ENCODE data around the gene METTL13. TPM values are rescaled to one million over a fixed set of nuclear protein-coding genes. Genes with fewer than 3 reads are reported as not detected.

Gene METTL13
- total RNA-seq, 1 experiment from 2014 or later: 41.9 TPM

GRCh38 chr1:171845998-171846397 lies 64.5 kb downstream of the METTL13 start:
- POLR2A ChIA-PET: no interaction called here
- no TSS peak for BruUV-seq (replicated peaks)
- no peaks in the 10 kb centered on the region for H3K9me3 ChIP-seq (ENCODE audit: control insufficient read depth, insufficient read depth, low read depth, low read length)
- no peaks in the 10 kb centered on the region for H3K36me3 ChIP-seq (ENCODE audit: control insufficient read depth, insufficient read depth, low read length)
- no peak overlapping the region for H3K27ac ChIP-seq (ENCODE audit: low read length)
- no peaks in the 10 kb centered on the region for H3K4me1 ChIP-seq (ENCODE audit: control insufficient read depth, insufficient read depth, low read length)
- TF ChIP-seq, protein P1, sequence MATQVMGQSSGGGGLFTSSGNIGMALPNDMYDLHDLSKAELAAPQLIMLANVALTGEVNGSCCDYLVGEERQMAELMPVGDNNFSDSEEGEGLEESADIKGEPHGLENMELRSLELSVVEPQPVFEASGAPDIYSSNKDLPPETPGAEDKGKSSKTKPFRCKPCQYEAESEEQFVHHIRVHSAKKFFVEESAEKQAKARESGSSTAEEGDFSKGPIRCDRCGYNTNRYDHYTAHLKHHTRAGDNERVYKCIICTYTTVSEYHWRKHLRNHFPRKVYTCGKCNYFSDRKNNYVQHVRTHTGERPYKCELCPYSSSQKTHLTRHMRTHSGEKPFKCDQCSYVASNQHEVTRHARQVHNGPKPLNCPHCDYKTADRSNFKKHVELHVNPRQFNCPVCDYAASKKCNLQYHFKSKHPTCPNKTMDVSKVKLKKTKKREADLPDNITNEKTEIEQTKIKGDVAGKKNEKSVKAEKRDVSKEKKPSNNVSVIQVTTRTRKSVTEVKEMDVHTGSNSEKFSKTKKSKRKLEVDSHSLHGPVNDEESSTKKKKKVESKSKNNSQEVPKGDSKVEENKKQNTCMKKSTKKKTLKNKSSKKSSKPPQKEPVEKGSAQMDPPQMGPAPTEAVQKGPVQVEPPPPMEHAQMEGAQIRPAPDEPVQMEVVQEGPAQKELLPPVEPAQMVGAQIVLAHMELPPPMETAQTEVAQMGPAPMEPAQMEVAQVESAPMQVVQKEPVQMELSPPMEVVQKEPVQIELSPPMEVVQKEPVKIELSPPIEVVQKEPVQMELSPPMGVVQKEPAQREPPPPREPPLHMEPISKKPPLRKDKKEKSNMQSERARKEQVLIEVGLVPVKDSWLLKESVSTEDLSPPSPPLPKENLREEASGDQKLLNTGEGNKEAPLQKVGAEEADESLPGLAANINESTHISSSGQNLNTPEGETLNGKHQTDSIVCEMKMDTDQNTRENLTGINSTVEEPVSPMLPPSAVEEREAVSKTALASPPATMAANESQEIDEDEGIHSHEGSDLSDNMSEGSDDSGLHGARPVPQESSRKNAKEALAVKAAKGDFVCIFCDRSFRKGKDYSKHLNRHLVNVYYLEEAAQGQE (IDR thresholded peaks at IDR 0.05; ENCODE audit: insufficient read depth in 1 of 2, low read depth in 2 of 2, low read length in 1 of 2): no peak
- no peak for TF ChIP-seq TCF7L2 (IDR thresholded peaks at IDR 0.05; ENCODE audit: low read depth, low read length)
- TF ChIP-seq SIN3A (IDR thresholded peaks at IDR 0.05; ENCODE audit: borderline replicate concordance, insufficient read depth, low read depth, low read length): no peak
- no peak for TF ChIP-seq POLR2AphosphoS5 (IDR thresholded peaks at IDR 0.05; ENCODE audit: low read depth, low read length)
- no peak for TF ChIP-seq CTCF (IDR thresholded peaks at IDR 0.05)
- no peak overlapping the region for H3K4me3 ChIP-seq (ENCODE audit: low read depth in 2 of 2, low read length in 2 of 2)
- intact Hi-C loops (cut with micrococcal nuclease; ENCODE audit: unreplicated experiment): no loop called here
- in situ Hi-C loops (cut with HindIII; ENCODE audit: low pct_unique_long_range_greater_than_20kb, low sequenced_read_pairs): no loop called here
- CTCF ChIA-PET: no interaction called here
- DNase-seq (ENCODE audit: low read depth, low spot score): no peak
- H3K27me3 ChIP-seq (ENCODE audit: control insufficient read depth, insufficient read depth, low read length): peaks cover 8% of the 10 kb centered on the region; the same call in 1 of the 2 replicates
- ATAC-seq: no peak

Other genes with a start within 250 kb of the METTL13 start
- not detected for gene MYOCOS, start 159.4 kb upstream of the METTL13 start, total RNA-seq (2021; ENCODE audit: unreplicated experiment)
- not detected for gene MYOC, start 129.0 kb upstream of the METTL13 start, total RNA-seq (2021; ENCODE audit: unreplicated experiment)
- gene VAMP4, start 39.6 kb upstream of the METTL13 start, total RNA-seq (2021; ENCODE audit: unreplicated experiment): 9.3 TPM
- 0.46 TPM for gene DNM3, start 59.8 kb downstream of the METTL13 start, total RNA-seq (2021; ENCODE audit: unreplicated experiment)

Measured in Panc1 (cell line).